H1 (cell line): Measurements from ENCODE around the gene SLC39A6. TPM values are rescaled to one million over a fixed set of nuclear protein-coding genes. Genes with fewer than 3 reads are reported as not detected.

Experiments
- CTCF ChIA-PET: fragments of 300-600 bp; sonication (Branson Sonifier 250); formaldehyde crosslinking; loops from one replicate; lab custom pipeline; 2021; ENCODE audit not compliant: partially characterized antibody; lab: Charles Lee
- POLR2A ChIA-PET: fragments of 300-600 bp; sonication (Branson Sonifier 250); formaldehyde crosslinking; loops from one replicate; lab custom pipeline; 2021; ENCODE audit warnings: inconsistent platforms; ENCODE audit not compliant: partially characterized antibody; lab: Charles Lee
- DNase-seq, 2 experiments: peaks; one replicate each; pipeline versions ENCODE4 v3.0.0 to v3.0.0-alpha.2; 2010 to 2022; ENCODE audit warnings: low spot score in 2 of 2, low read depth in 1 of 2, mixed read lengths in 1 of 2
- FAIRE-seq: peaks from 2 replicates; lab custom pipeline; 2011; peaks lifted over from hg19 to GRCh38; lab: Jason Lieb, UNC
- H2AFZ ChIP-seq: 2 replicates; pipeline ENCODE4 v1.8.1; 2012; ENCODE audit warnings: low read length, inconsistent platforms
- H2AK5ac ChIP-seq: 2 replicates; pipeline ENCODE4 v1.6.1; 2013; ENCODE audit warnings: low read depth, low read length
- H2BK120ac ChIP-seq: replicated peaks from 2 replicates; pipeline ENCODE3; 2013; ENCODE audit warnings: low read depth, low read length, inconsistent platforms
- H2BK12ac ChIP-seq: 2 replicates; pipeline ENCODE4 v1.6.1; 2013; ENCODE audit warnings: low read depth, low read length
- H2BK15ac ChIP-seq: 2 replicates; pipeline ENCODE4 v1.6.1; 2013; ENCODE audit warnings: low read length
- H2BK20ac ChIP-seq: 2 replicates; pipeline ENCODE4 v1.6.1; 2013; ENCODE audit warnings: low read length
- H2BK5ac ChIP-seq: 2 replicates; pipeline ENCODE4 v1.6.1; 2013; ENCODE audit warnings: low read depth, low read length
- H3K14ac ChIP-seq: 2 replicates; pipeline ENCODE4 v1.6.1; 2013; ENCODE audit warnings: inconsistent platforms; ENCODE audit not compliant: insufficient read length
- H3K18ac ChIP-seq: 2 replicates; pipeline ENCODE4 v1.6.1; 2013; ENCODE audit warnings: low read length; ENCODE audit errors: extremely low read depth
- H3K23ac ChIP-seq: 2 replicates; pipeline ENCODE4 v1.6.1; 2013; ENCODE audit warnings: inconsistent platforms; ENCODE audit not compliant: insufficient read length
- H3K23me2 ChIP-seq: 2 replicates; pipeline ENCODE4 v1.6.1; 2013; ENCODE audit warnings: low read depth, low read length
- H3K27ac ChIP-seq: 2 replicates; pipeline ENCODE4 v1.6.1; 2011; ENCODE audit warnings: low read depth, low read length, inconsistent platforms
- H3K27me3 ChIP-seq, 4 experiments: replicated peaks in 1 of 4; 1 replicate in 1 of 4; 2 replicates in 3 of 4; pipeline versions ENCODE4 v1.6.1 to v1.8.1; 2011 to 2013; ENCODE audit warnings: low read length in 3 of 4, mild to moderate bottlenecking in 3 of 4, inconsistent platforms in 2 of 4, mixed read lengths in 2 of 4, moderate library complexity in 1 of 4; ENCODE audit not compliant: control insufficient read depth in 3 of 4, insufficient read depth in 3 of 4; ENCODE audit errors: extremely low read depth in 1 of 4
- H3K36me3 ChIP-seq, 4 experiments: 2 replicates each; pipeline versions ENCODE4 v1.6.1 to v1.8.1; 2011 to 2013; ENCODE audit warnings: mild to moderate bottlenecking in 4 of 4, low read length in 3 of 4, moderate library complexity in 2 of 4, control low read depth in 1 of 4, inconsistent platforms in 1 of 4; ENCODE audit not compliant: insufficient read depth in 4 of 4, control insufficient read depth in 2 of 4
- H3K4ac ChIP-seq: replicated peaks from 2 replicates; pipeline ENCODE3; 2013; ENCODE audit warnings: low read length, low read depth, mixed read lengths, inconsistent platforms; ENCODE audit not compliant: insufficient read length
- H3K4me1 ChIP-seq, 4 experiments: replicated peaks in 1 of 4; 1 replicate in 1 of 4; 2 replicates in 3 of 4; pipeline versions ENCODE4 v1.6.1 to v1.8.1; 2011 to 2013; ENCODE audit warnings: low read length in 3 of 4, inconsistent platforms in 2 of 4, mixed read lengths in 1 of 4; ENCODE audit not compliant: insufficient read depth in 4 of 4, control insufficient read depth in 3 of 4
- H3K4me2 ChIP-seq, 2 experiments: 2 replicates each; pipeline versions ENCODE4 v1.6.1 to v1.8.1; 2011 to 2013; ENCODE audit warnings: low read depth in 2 of 2, low read length in 2 of 2, control low read depth in 1 of 2, inconsistent platforms in 1 of 2, mild to moderate bottlenecking in 1 of 2; ENCODE audit not compliant: insufficient read depth in 1 of 2
- H3K4me3 ChIP-seq, 4 experiments: fragments of 200-600, 300-600 bp in 1 of 4; sonication (generic), shearing (Covaris generic), sonication (Bioruptor Twin) in 1 of 4; 2 replicates each; pipeline versions ENCODE4 v1.5.1 to v1.8.1; 2011 to 2016; ENCODE audit warnings: low read length in 4 of 4, low read depth in 3 of 4, control low read depth in 2 of 4, inconsistent platforms in 2 of 4, mild to moderate bottlenecking in 2 of 4, mixed read lengths in 1 of 4, moderate library complexity in 1 of 4; ENCODE audit not compliant: insufficient read depth in 2 of 4; ENCODE audit errors: extremely low read depth in 1 of 4
- H3K56ac ChIP-seq: replicated peaks from 2 replicates; pipeline ENCODE3; 2013; ENCODE audit warnings: low read depth, mild to moderate bottlenecking, mixed read lengths, low read length, inconsistent platforms; ENCODE audit not compliant: insufficient read length
- H3K79me1 ChIP-seq: 2 replicates; pipeline ENCODE4 v1.6.1; 2013; ENCODE audit warnings: low read depth, low read length, control low read depth
- H3K79me2 ChIP-seq, 2 experiments: 2 replicates each; pipeline versions ENCODE4 v1.6.1 to v1.8.1; 2012 to 2013; ENCODE audit warnings: low read length in 2 of 2, mild to moderate bottlenecking in 2 of 2, inconsistent platforms in 1 of 2; ENCODE audit not compliant: insufficient read depth in 2 of 2, control insufficient read depth in 1 of 2
- H3K9ac ChIP-seq, 4 experiments: replicated peaks in 1 of 4; 1 replicate in 1 of 4; 2 replicates in 3 of 4; pipeline versions ENCODE4 v1.6.1 to v1.8.1; 2011 to 2013; ENCODE audit warnings: low read depth in 3 of 4, low read length in 3 of 4, control low read depth in 2 of 4, mild to moderate bottlenecking in 2 of 4, moderate library complexity in 2 of 4, inconsistent platforms in 1 of 4; ENCODE audit errors: extremely low read depth in 1 of 4
- H3K9me3 ChIP-seq, 2 experiments: 2 replicates each; pipeline versions ENCODE4 v1.6.1 to v1.8.1; 2012 to 2013; ENCODE audit warnings: mild to moderate bottlenecking in 2 of 2, moderate library complexity in 2 of 2, control low read depth in 1 of 2, inconsistent platforms in 1 of 2, low read depth in 1 of 2, low read length in 1 of 2, mixed read lengths in 1 of 2; ENCODE audit not compliant: insufficient read depth in 2 of 2
- H4K20me1 ChIP-seq, 2 experiments: replicated peaks in 1 of 2; 2 replicates each; pipeline versions ENCODE3 to v1.8.1; 2011 to 2013; ENCODE audit warnings: inconsistent platforms in 2 of 2, low read length in 2 of 2, mild to moderate bottlenecking in 1 of 2; ENCODE audit not compliant: insufficient read depth in 2 of 2, control insufficient read depth in 1 of 2
- H4K5ac ChIP-seq: 2 replicates; pipeline ENCODE4 v1.6.1; 2013; ENCODE audit warnings: low read length, low read depth, mixed read lengths, inconsistent platforms; ENCODE audit not compliant: insufficient read length
- H4K8ac ChIP-seq: 2 replicates; pipeline ENCODE4 v1.8.0; 2013; ENCODE audit warnings: mild to moderate bottlenecking, moderate library complexity, low read length, inconsistent platforms; ENCODE audit not compliant: insufficient read depth; ENCODE audit errors: extremely low read depth
- H4K91ac ChIP-seq: replicated peaks from 2 replicates; pipeline ENCODE3; 2013; ENCODE audit warnings: low read length, mixed read lengths, inconsistent platforms; ENCODE audit not compliant: insufficient read length
- ATF2 ChIP-seq: IDR thresholded peaks from 2 replicates; pipeline ENCODE4 v1.6.1; 2012; ENCODE audit warnings: low read length, inconsistent platforms
- CBX5 ChIP-seq: fragments of 300-800, 300-1000 bp; sonication (generic); IDR thresholded peaks from 2 replicates; pipeline ENCODE4 v1.7.1; 2016; ENCODE audit warnings: antibody characterized with exemption, low read length, low read depth
- RNF2 ChIP-seq: fragments of 200-900, 300-1000 bp; sonication (generic); IDR thresholded peaks from 2 replicates; pipeline ENCODE4 v1.7.1; 2016; ENCODE audit warnings: borderline replicate concordance, low read depth, mild to moderate bottlenecking, antibody characterized with exemption, low read length; ENCODE audit not compliant: poor library complexity, severe bottlenecking; ENCODE audit errors: missing control alignments
- RXRA ChIP-seq: IDR thresholded peaks from 2 replicates; pipeline ENCODE4 v1.6.1; 2011; ENCODE audit warnings: low read depth, mild to moderate bottlenecking, low read length, moderate library complexity; ENCODE audit not compliant: insufficient read depth
- SP2 ChIP-seq: IDR thresholded peaks from 2 replicates; pipeline ENCODE4 v1.6.1; 2012; ENCODE audit warnings: mild to moderate bottlenecking, low read length, inconsistent platforms
- WGBS, 2 experiments: shearing (Covaris generic) in 1 of 2; methylation state at CpG; one replicate each; pipeline versions ENCODE4 v1.1.6 to v1.1.7; 2013 to 2015; ENCODE audit warnings: low lambda C conversion rate in 2 of 2, mixed read lengths in 2 of 2, inconsistent platforms in 1 of 2, low coverage in 1 of 2, missing lambda C conversion rate in 1 of 2; ENCODE audit not compliant: insufficient replicate concordance in 2 of 2, insufficient coverage in 1 of 2, insufficient read length in 1 of 2; ENCODE audit errors: extremely low coverage in 1 of 2, missing lambda C conversion rate in 1 of 2; 5-methylcytosine and 5-hydroxymethylcytosine counted together
- polyA plus RNA-seq, 7 experiments: library from polyadenylated mRNA; depleted of rRNA in 3 of 7; stranded (reverse) in 5 of 7; unstranded in 2 of 7; fragments of >200 nt in 5 of 7; fragments of 200-250 nt in 2 of 7; gene quantifications; 1 replicate in 5 of 7; 2 replicates in 1 of 7; 4 replicates in 1 of 7; pipeline versions ENCODE4 v1.2.1 to v1.2.3, GENCODE V29; 2011 to 2013; ENCODE audit warnings: missing spikeins in 2 of 7, mixed read lengths in 2 of 7
- total RNA-seq: library from RNA; stranded (reverse); fragmentation: NEBNext Ultra II Directional; extraction: Animal tissue kit (Norgen Biotek cat#: 25700); gene quantifications from 2 replicates; pipeline ENCODE4 v1.2.1, GENCODE V29; 2021

SLC39A6 gene
- total and polyA plus RNA-seq, 2 of the 8 experiments (the other 6 are each of a cell fraction or from before 2014, with no cell fraction given) = 36.8 to 55.4 TPM

DNA sequence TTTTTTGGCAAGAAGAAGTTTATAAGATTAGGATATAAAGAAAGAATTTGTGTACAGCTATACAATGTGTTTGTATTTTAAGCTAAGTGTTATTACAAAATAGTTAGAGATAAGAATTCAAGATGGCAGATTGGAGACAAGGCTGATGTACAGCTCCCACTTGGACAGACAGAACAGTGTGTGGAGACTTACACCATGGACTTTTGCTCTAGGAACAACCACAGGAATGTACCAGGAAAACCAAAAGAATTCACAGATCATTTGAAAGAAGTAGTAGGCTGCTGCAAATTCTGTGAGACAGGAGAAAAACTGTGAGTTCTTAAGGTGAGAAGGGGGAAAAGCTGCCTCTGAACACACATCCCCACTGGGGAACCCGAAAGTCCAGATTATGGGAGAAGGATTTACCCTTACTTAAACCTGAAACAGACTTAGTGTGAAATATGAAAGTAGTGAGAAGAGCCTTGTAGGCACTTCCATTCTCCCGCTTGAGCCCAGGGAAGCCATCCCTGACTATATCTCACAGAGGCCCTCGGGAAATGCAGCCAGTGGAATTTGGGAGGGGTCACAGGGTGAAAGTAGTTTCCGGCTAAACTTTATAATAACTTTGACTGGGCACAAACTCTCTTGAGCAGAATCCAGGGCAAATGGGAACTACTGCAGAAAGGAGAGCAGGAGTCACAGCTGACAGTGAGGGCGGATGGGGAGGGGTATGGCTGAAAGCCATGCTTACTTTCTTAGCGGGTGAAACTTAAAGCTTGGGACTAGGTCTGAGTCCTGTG lies 50.2 kb downstream of the SLC39A6 start:
- Histone ChIP-seq H2BK5ac (no peak overlapping the region), H2AK5ac (no peak overlapping the region), H3K4me1 (no peaks in the 10 kb centered on the region), H4K8ac (no peak overlapping the region), H3K79me2 (no peaks in the 10 kb centered on the region), H3K36me3 (no peaks in the 10 kb centered on the region), H3K56ac (no peak overlapping the region), H3K9ac (no peak overlapping the region), H3K27me3 (no peaks in the 10 kb centered on the region), H2BK120ac (no peak overlapping the region), H3K79me1 (no peaks in the 10 kb centered on the region), H3K23ac (no peak overlapping the region), H3K4ac (no peak overlapping the region), H4K20me1 (no peaks in the 10 kb centered on the region), H2BK15ac (no peak overlapping the region), H3K18ac (no peak overlapping the region), H2BK20ac (no peak overlapping the region), H4K91ac (no peak overlapping the region), H2BK12ac (no peak overlapping the region), H3K4me3 (no peak overlapping the region), H3K9me3 (peaks cover 4 to 8% of the 10 kb centered on the region in 2 experiments; a peak in 2 of 4 replicates), H3K4me2 (no peak overlapping the region), H3K14ac (no peak overlapping the region), H2AFZ (no peak overlapping the region), H3K27ac (no peak overlapping the region), H4K5ac (no peak overlapping the region), H3K23me2 (no peaks in the 10 kb centered on the region)
- FAIRE-seq (no peak), DNase-seq (no peak)
- WGBS, 2 experiments = 86% methylated on average over 6 of the region's 6 CpGs; no CpG with 5 or more reads in 1 of the 2 experiments
- ChIA-PET CTCF (interaction anchor here (0.9 to 2.2 kb wide), 3 partner anchors 8 to 25 kb away, joined by 3 to 9 read pairs (median 3); no protein-coding TSS in a partner anchor), POLR2A (no interaction called here)
- TF ChIP-seq RNF2 = no peak
- no peak for TF ChIP-seq CBX5
- no peak for TF ChIP-seq ATF2
- no peak for TF ChIP-seq SP2
- TF ChIP-seq RXRA = no peak
